Neural progenitor cell (in vitro differentiated cells): Measurements from ENCODE around the gene NDUFV1.

Experiments
- EZH2phosphoT487 ChIP-seq: fragments of 200-600 bp; sonication (generic); IDR thresholded peaks from 2 replicates; pipeline ENCODE4 v1.6.1; 2017; ENCODE audit warnings: antibody characterized with exemption
- TF ChIP-seq, protein P1 (sequence below): fragments of 200-600 bp; sonication (generic); IDR thresholded peaks from 2 replicates; pipeline ENCODE4 v1.5.1; 2017; ENCODE audit warnings: antibody characterized with exemption, mild to moderate bottlenecking

DNA sequence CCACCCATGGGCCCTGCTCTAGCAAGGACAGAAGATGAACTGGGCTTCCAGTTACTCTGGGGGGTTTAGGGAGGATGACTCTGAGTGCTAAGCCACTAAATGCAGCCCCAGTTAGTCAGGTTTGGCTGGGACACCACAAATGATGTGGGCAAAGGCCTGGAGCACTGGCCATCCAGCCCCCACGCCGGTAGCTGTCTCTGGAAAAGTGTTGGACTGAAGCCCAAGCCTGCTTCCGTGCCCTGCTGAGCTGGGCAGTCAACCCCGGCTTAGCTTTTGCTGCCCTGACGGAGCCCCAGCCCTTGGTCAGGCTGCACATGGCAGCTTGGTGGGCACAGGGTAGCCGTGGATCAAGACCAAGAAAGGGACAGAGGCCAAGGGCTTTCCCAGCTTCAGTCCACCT lies 28.8 kb upstream of the NDUFV1 start:
- TF ChIP-seq, protein P1, sequence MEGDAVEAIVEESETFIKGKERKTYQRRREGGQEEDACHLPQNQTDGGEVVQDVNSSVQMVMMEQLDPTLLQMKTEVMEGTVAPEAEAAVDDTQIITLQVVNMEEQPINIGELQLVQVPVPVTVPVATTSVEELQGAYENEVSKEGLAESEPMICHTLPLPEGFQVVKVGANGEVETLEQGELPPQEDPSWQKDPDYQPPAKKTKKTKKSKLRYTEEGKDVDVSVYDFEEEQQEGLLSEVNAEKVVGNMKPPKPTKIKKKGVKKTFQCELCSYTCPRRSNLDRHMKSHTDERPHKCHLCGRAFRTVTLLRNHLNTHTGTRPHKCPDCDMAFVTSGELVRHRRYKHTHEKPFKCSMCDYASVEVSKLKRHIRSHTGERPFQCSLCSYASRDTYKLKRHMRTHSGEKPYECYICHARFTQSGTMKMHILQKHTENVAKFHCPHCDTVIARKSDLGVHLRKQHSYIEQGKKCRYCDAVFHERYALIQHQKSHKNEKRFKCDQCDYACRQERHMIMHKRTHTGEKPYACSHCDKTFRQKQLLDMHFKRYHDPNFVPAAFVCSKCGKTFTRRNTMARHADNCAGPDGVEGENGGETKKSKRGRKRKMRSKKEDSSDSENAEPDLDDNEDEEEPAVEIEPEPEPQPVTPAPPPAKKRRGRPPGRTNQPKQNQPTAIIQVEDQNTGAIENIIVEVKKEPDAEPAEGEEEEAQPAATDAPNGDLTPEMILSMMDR: no peak
- TF ChIP-seq EZH2phosphoT487: no peak
